GM12878 (cell line): ENCODE results near the gene RLN2. TPM values are rescaled to one million over a fixed set of nuclear protein-coding genes. Genes with fewer than 3 reads are reported as not detected.

ENCODE experiments used
- ATAC-seq: fragments of 200-7000 bp; cut with Tn5 transposase; 3 replicates; pipeline ENCODE4 v1.9.1; 2020; ENCODE audit warnings: mild to moderate bottlenecking, moderate library complexity
- BruUV-seq: library from RNA; stranded (reverse); fragments of 400-500 nt; replicated peaks from 2 replicates; lab custom pipeline; 2021; lab: Mats Ljungman, UMichigan
- CTCF ChIA-PET: fragments of 300-600 bp; sonication (Branson Sonifier 250); formaldehyde crosslinking; extraction: SDS; loops from one replicate; lab custom pipeline; 2021; ENCODE audit warnings: inconsistent platforms; lab: Yijun Ruan, JAX
- POLR2A ChIA-PET: fragments of 350-600 bp; formaldehyde crosslinking; extraction: SDS; loops from one replicate; lab custom pipeline; 2021; ENCODE audit warnings: inconsistent platforms; lab: Charles Lee
- RAD21 ChIA-PET: fragments of 300-600 bp; sonication (Branson Sonifier 250); formaldehyde crosslinking; loops from one replicate; lab custom pipeline; 2023; ENCODE audit warnings: antibody characterized with exemption; ENCODE audit not compliant: unreplicated experiment; lab: Charles Lee
- SMC1A ChIA-PET: fragments of 300-600 bp; sonication (Branson Sonifier 250); formaldehyde crosslinking; loops from one replicate; lab custom pipeline; 2023; ENCODE audit not compliant: unreplicated experiment, uncharacterized antibody; lab: Charles Lee
- DNase-seq: peaks from one replicate; pipeline ENCODE4 v3.0.0-alpha.2; 2011; ENCODE audit warnings: low read depth, low spot score
- FAIRE-seq: peaks from 3 replicates; lab custom pipeline; 2011; peaks lifted over from hg19 to GRCh38; lab: Jason Lieb, UNC
- H2AFZ ChIP-seq: 2 replicates; pipeline ENCODE4 v1.6.0; 2011; ENCODE audit warnings: low read depth, low read length, control low read depth; ENCODE audit not compliant: control insufficient read depth
- H3K27ac ChIP-seq: 2 replicates; pipeline ENCODE4 v1.5.1; 2011; ENCODE audit warnings: control low read depth; ENCODE audit not compliant: control insufficient read depth, insufficient read depth
- H3K27me3 ChIP-seq, 2 experiments: replicated peaks in 1 of 2; 2 replicates each; pipeline versions ENCODE4 v1.6.0 to v1.6.1; 2011; ENCODE audit warnings: low read length in 1 of 2; ENCODE audit not compliant: control insufficient read depth in 2 of 2, insufficient read depth in 2 of 2
- H3K36me3 ChIP-seq, 2 experiments: 2 replicates each; pipeline ENCODE4 v1.5.1; 2011; ENCODE audit warnings: low read length in 1 of 2; ENCODE audit not compliant: control insufficient read depth in 2 of 2, insufficient read depth in 2 of 2
- H3K4me1 ChIP-seq: 2 replicates; pipeline ENCODE4 v1.6.1; 2011; ENCODE audit warnings: mild to moderate bottlenecking, low read length, moderate library complexity, mixed read lengths; ENCODE audit not compliant: control insufficient read depth, insufficient read depth
- H3K4me2 ChIP-seq: 2 replicates; pipeline ENCODE4 v1.6.0; 2011; ENCODE audit warnings: control low read depth; ENCODE audit not compliant: control insufficient read depth, insufficient read depth
- H3K4me3 ChIP-seq: fragments of 200-600 bp; sonication (generic); 2 replicates; pipeline ENCODE4 v1.5.1; 2016
- H3K79me2 ChIP-seq: 2 replicates; pipeline ENCODE4 v1.6.0; 2011; ENCODE audit warnings: low read length; ENCODE audit not compliant: control insufficient read depth, insufficient read depth
- H3K9ac ChIP-seq: 2 replicates; pipeline ENCODE4 v1.8.0; 2011; ENCODE audit warnings: low read length, control low read depth, mixed read lengths; ENCODE audit not compliant: control insufficient read depth, insufficient read depth
- H3K9me3 ChIP-seq: replicated peaks from 3 replicates; pipeline ENCODE4 v1.5.1; 2011; ENCODE audit warnings: mild to moderate bottlenecking, low read length; ENCODE audit not compliant: control insufficient read depth, insufficient read depth
- H4K20me1 ChIP-seq: 2 replicates; pipeline ENCODE4 v1.6.0; 2011; ENCODE audit not compliant: control insufficient read depth, insufficient read depth
- BACH1 ChIP-seq: fragments of 450-650 bp; IDR thresholded peaks from 2 replicates; pipeline ENCODE4 v1.6.1; 2017; ENCODE audit warnings: mild to moderate bottlenecking, borderline replicate concordance
- CREM ChIP-seq: IDR thresholded peaks from 2 replicates; pipeline ENCODE4 v1.6.1; 2014; ENCODE audit warnings: antibody characterized with exemption, low read depth
- E2F8 ChIP-seq: fragments of 450-650 bp; IDR thresholded peaks from 2 replicates; pipeline ENCODE4 v1.6.1; 2018; ENCODE audit warnings: mild to moderate bottlenecking, low read depth, moderate library complexity; ENCODE audit not compliant: partially characterized antibody
- EGR1 ChIP-seq, 2 experiments: IDR thresholded peaks; 1 replicate in 1 of 2; 2 replicates in 1 of 2; pipeline ENCODE4 v1.6.1; 2011 to 2012; ENCODE audit warnings: low read depth in 2 of 2, low read length in 2 of 2, borderline replicate concordance in 1 of 2, mild to moderate bottlenecking in 1 of 2, moderate library complexity in 1 of 2
- EP300 ChIP-seq, 2 experiments: fragments of 150-350 bp in 1 of 2; IDR thresholded peaks; 2 replicates each; pipeline ENCODE4 v1.6.1; 2011 to 2012; ENCODE audit warnings: low read depth in 2 of 2, low read length in 2 of 2, borderline replicate concordance in 1 of 2, improper control_type of control experiment in 1 of 2, inconsistent platforms in 1 of 2; ENCODE audit not compliant: control insufficient read depth in 1 of 2
- HDAC6 ChIP-seq: fragments of 200-600 bp; sonication (generic); IDR thresholded peaks from one replicate; pipeline ENCODE4 v1.8.0; 2017; ENCODE audit warnings: antibody characterized with exemption; ENCODE audit not compliant: unreplicated experiment
- IRF4 ChIP-seq: IDR thresholded peaks from 2 replicates; pipeline ENCODE4 v1.6.1; 2011; ENCODE audit warnings: low read depth, low read length
- IRF5 ChIP-seq: fragments of 450-650 bp; IDR thresholded peaks from 2 replicates; pipeline ENCODE4 v1.6.1; 2017; ENCODE audit warnings: borderline replicate concordance
- MYC ChIP-seq: IDR thresholded peaks from 2 replicates; pipeline ENCODE4 v1.6.1; 2011; ENCODE audit warnings: mild to moderate bottlenecking, low read length, moderate library complexity, inconsistent platforms; ENCODE audit not compliant: insufficient read depth, insufficient replicate concordance, insufficient read length, severe bottlenecking
- NFYB ChIP-seq: IDR thresholded peaks from 2 replicates; pipeline ENCODE4 v1.6.1; 2011; ENCODE audit warnings: low read depth, mild to moderate bottlenecking, low read length, improper control_type of control experiment, moderate library complexity; ENCODE audit not compliant: insufficient read depth
- POLR2AphosphoS2 ChIP-seq: IDR thresholded peaks from 2 replicates; pipeline ENCODE4 v1.6.1; 2011; ENCODE audit warnings: low read depth, mild to moderate bottlenecking, low read length, improper control_type of control experiment, moderate library complexity
- POU2F2 ChIP-seq: IDR thresholded peaks from 3 replicates; pipeline ENCODE4 v1.6.1; 2011; ENCODE audit warnings: low read depth, mild to moderate bottlenecking, low read length, borderline replicate concordance
- RUNX3 ChIP-seq: IDR thresholded peaks from 2 replicates; pipeline ENCODE4 v1.6.1; 2012; ENCODE audit warnings: low read length, inconsistent platforms
- ZZZ3 ChIP-seq: IDR thresholded peaks from 2 replicates; pipeline ENCODE4 v1.6.1; 2011; ENCODE audit warnings: low read depth; ENCODE audit not compliant: control insufficient read depth, insufficient read length
- WGBS: methylation state at CpG from one replicate; pipeline ENCODE4 v1.1.6; 2016; ENCODE audit warnings: low lambda C conversion rate; ENCODE audit not compliant: insufficient replicate concordance, insufficient coverage; ENCODE audit errors: missing lambda C conversion rate; 5-methylcytosine and 5-hydroxymethylcytosine counted together
- in situ Hi-C: fragments of 300-500 bp; cut with MboI; formaldehyde crosslinking; loops from 9 replicates; pipeline ENCODE4 v1.14.3; 2018; ENCODE audit warnings: mixed read lengths
- intact Hi-C: fragments of 100-400 bp; cut with micrococcal nuclease; formaldehyde crosslinking; loops from one replicate; pipeline ENCODE4 v1.14.2; 2022; ENCODE audit not compliant: unreplicated experiment
- polyA plus RNA-seq, 11 experiments: library from polyadenylated mRNA; depleted of rRNA in 4 of 11; unstranded in 6 of 11; stranded (reverse) in 5 of 11; fragments of >200 nt; fragmentation: Nextera tagmentation in 4 of 11; fragmentation: Illumina TruSeq in 1 of 11; extraction: Ambion mirVana in 4 of 11; extraction: Trizol in 1 of 11; gene quantifications; 1 replicate in 1 of 11; 2 replicates in 10 of 11; pipeline versions ENCODE4 v1.2.1 to v1.2.3, GENCODE V29; 2011 to 2016; ENCODE audit warnings: inconsistent platforms in 2 of 11, missing spikeins in 2 of 11, low read depth in 1 of 11
- total RNA-seq, 4 experiments: library from RNA; depleted of rRNA in 3 of 4; stranded (reverse); fragments of >200 nt in 3 of 4; fragmentation: Illumina TruSeq in 1 of 4; extraction: Trizol in 1 of 4; gene quantifications; 2 replicates each; pipeline versions ENCODE4 v1.2.1 to v1.2.3, GENCODE V29; 2013 to 2021

RLN2 gene
- total and polyA plus RNA-seq, 10 of the 15 experiments (the other 5 are each of a cell fraction or from before 2014, with no cell fraction given), result 3.3 to 15.7 (median 6.0) TPM

- TF ChIP-seq RUNX3 (peak; percentile 39), IRF4 (no peak)
- Histone ChIP-seq H3K4me2 (no peak overlapping the region), H3K9ac (no peak overlapping the region), H3K79me2 (no peaks in the 10 kb centered on the region), H3K4me3 (no peak overlapping the region), H2AFZ (peak overlapping the region; percentile 15; the same call in 1 of the 2 replicates), H3K4me1 (no peaks in the 10 kb centered on the region), H4K20me1 (no peaks in the 10 kb centered on the region), H3K9me3 (no peaks in the 10 kb centered on the region; the same call in 2 of the 3 replicates), H3K27ac (no peak overlapping the region), H3K27me3 (no peaks in the 10 kb centered on the region), H3K36me3 (no peaks in the 10 kb centered on the region)
- intact Hi-C loops (no loop called here), in situ Hi-C loops (no loop called here)
- RAD21 ChIA-PET, result no interaction called here
- CTCF ChIA-PET, result no interaction called here
- DNase-seq (no peak), FAIRE-seq (no peak), ATAC-seq (no peak)
- WGBS, result 36% methylated on average over 4 of the region's 4 CpGs
- SMC1A ChIA-PET, result no interaction called here
- POLR2A ChIA-PET, result no interaction called here
- BruUV-seq, result no TSS peak
These were observed 3.0 kb downstream of the RLN2 start for GRCh38 chr9:5301544-5301943.

- POLR2A ChIA-PET, result no interaction called here
- intact Hi-C loops, result no loop called here
- Histone ChIP-seq H3K36me3 (no peaks in the 10 kb centered on the region), H3K4me1 (no peaks in the 10 kb centered on the region), H3K9me3 (no peaks in the 10 kb centered on the region; the same call in 2 of the 3 replicates), H2AFZ (no peak overlapping the region), H3K9ac (no peak overlapping the region), H3K27ac (no peak overlapping the region), H3K79me2 (no peaks in the 10 kb centered on the region), H3K27me3 (no peaks in the 10 kb centered on the region), H4K20me1 (no peaks in the 10 kb centered on the region), H3K4me3 (no peak overlapping the region), H3K4me2 (no peak overlapping the region)
- CTCF ChIA-PET, result no interaction called here
- SMC1A ChIA-PET, result interaction anchor here (0.6 kb wide), 2 partner anchors 280 to 296 kb away, joined by 3 read pairs; no protein-coding TSS in a partner anchor
- RAD21 ChIA-PET, result no interaction called here
- no peak for FAIRE-seq
- ATAC-seq, result no peak
- no TSS peak for BruUV-seq
- DNase-seq, result no peak
- in situ Hi-C loops, result no loop called here
- WGBS, result 92% methylated on average over 1 of the region's 1 CpG
- no peak for TF ChIP-seq EP300 (IDR thresholded peaks at IDR 0.05; ENCODE audit: borderline replicate concordance in 1 of 2, control insufficient read depth in 1 of 2, low read depth in 2 of 2, low read length in 2 of 2)
- TF ChIP-seq MYC, result no peak
- TF ChIP-seq EGR1 (IDR thresholded peaks at IDR 0.05; ENCODE audit: borderline replicate concordance in 1 of 2, low read depth in 2 of 2, low read length in 2 of 2), result no peak
- no peak for TF ChIP-seq HDAC6
- no peak for TF ChIP-seq POLR2AphosphoS2
- TF ChIP-seq POU2F2, result no peak
- TF ChIP-seq CREM, result no peak
- no peak for TF ChIP-seq BACH1
- TF ChIP-seq E2F8, result no peak
- TF ChIP-seq IRF5, result no peak
- TF ChIP-seq ZZZ3, result no peak
- TF ChIP-seq NFYB, result no peak
These were observed 12.4 kb downstream of the RLN2 start for GRCh38 chr9:5292141-5292540.
